ENCODE data around the gene RARRES1.
A peak's percentile ranks its signal among the peaks of the same experiment; 100 is the strongest.

RARRES1 gene

GRCh38 chr3:158731938-158732855, at the start of gene RARRES1:
Gene RARRES1, minus strand, starts transcription at chr3:158732457. Its CDS starts 42 bp downstream, at chr3:158732415.
- DNase-seq (ENCODE audit: insufficient read length, low spot score), result peak; percentile 28
- FAIRE-seq, result peak; percentile 16

GRCh38 chr3:158781849-158782248, 49.6 kb upstream of the RARRES1 start:
- DNase-seq (ENCODE audit: insufficient read length, low spot score) (no peak), FAIRE-seq (no peak)

- FAIRE-seq, result peak; percentile 16
- no peak for DNase-seq (ENCODE audit: insufficient read length, low spot score)
Measured at GRCh38 chr3:158781191-158781590, 48.9 kb upstream of the RARRES1 start.

- FAIRE-seq (no peak), DNase-seq (ENCODE audit: insufficient read length, low spot score) (no peak)
Measured at GRCh38 chr3:158780766-158781165, 48.5 kb upstream of the RARRES1 start.

- DNase-seq (ENCODE audit: insufficient read length, low spot score) (no peak), FAIRE-seq (no peak)
Measured at GRCh38 chr3:158777161-158777873, 45.1 kb upstream of the RARRES1 start.

GRCh38 chr3:158776531-158776930, 44.3 kb upstream of the RARRES1 start:
- FAIRE-seq (no peak), DNase-seq (ENCODE audit: insufficient read length, low spot score) (no peak)

GRCh38 chr3:158775426-158776410, 43.5 kb upstream of the RARRES1 start:
- DNase-seq (ENCODE audit: insufficient read length, low spot score) (no peak), FAIRE-seq (no peak)

- no peak for FAIRE-seq
- DNase-seq (ENCODE audit: insufficient read length, low spot score), result no peak
Measured at GRCh38 chr3:158774965-158775364, 42.7 kb upstream of the RARRES1 start.

GRCh38 chr3:158773845-158774830, 41.9 kb upstream of the RARRES1 start:
- FAIRE-seq (no peak), DNase-seq (ENCODE audit: insufficient read length, low spot score) (no peak)

GRCh38 chr3:158773166-158773565, 40.9 kb upstream of the RARRES1 start:
- DNase-seq (ENCODE audit: insufficient read length, low spot score), result no peak
- no peak for FAIRE-seq

- no peak for DNase-seq (ENCODE audit: insufficient read length, low spot score)
- FAIRE-seq, result no peak
Measured at GRCh38 chr3:158771982-158772381, 39.7 kb upstream of the RARRES1 start.

- FAIRE-seq (no peak), DNase-seq (ENCODE audit: insufficient read length, low spot score) (no peak)
Measured at GRCh38 chr3:158771577-158771976, 39.3 kb upstream of the RARRES1 start.

- FAIRE-seq (no peak), DNase-seq (ENCODE audit: insufficient read length, low spot score) (no peak)
Measured at GRCh38 chr3:158770741-158771350, 38.6 kb upstream of the RARRES1 start.

GRCh38 chr3:158769952-158770740, 37.9 kb upstream of the RARRES1 start:
- DNase-seq (ENCODE audit: insufficient read length, low spot score) (peak; percentile 33), FAIRE-seq (peak; percentile 51)

- no peak for FAIRE-seq
Measured at GRCh38 chr3:158769549-158769948, 37.3 kb upstream of the RARRES1 start.

GRCh38 chr3:158768881-158769543, 36.8 kb upstream of the RARRES1 start:
- FAIRE-seq, result no peak

More at GRCh38 chr3:158769549-158769948, 37.3 kb upstream of the RARRES1 start:
- no peak for DNase-seq (ENCODE audit: insufficient read length, low spot score)

GRCh38 chr3:158768361-158768787, 36.1 kb upstream of the RARRES1 start:
- FAIRE-seq (no peak), DNase-seq (ENCODE audit: insufficient read length, low spot score) (peak; percentile 45)

More at GRCh38 chr3:158768881-158769543, 36.8 kb upstream of the RARRES1 start:
- DNase-seq (ENCODE audit: insufficient read length, low spot score), result peak; percentile 70

Data from HTR-8/SVneo (cell line).